ENCODE measurements around the gene CSNK1D.

DNA sequence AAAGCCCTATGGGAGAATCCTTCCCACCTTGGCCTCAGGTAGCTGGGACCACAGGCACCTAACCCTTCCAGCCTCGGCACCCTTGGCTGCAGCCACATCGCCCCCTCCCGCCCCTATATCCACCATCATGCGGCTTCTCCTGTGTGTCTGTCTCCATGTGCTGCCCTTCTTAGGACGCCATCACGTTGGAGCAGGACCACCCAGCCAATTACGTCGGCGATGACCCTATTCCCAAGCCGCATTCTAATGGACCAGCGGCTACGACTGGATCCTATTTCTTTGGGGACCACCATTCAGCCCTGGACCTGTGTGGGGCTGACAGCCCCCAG lies 57.6 kb downstream of the CSNK1D start:
- TF ChIP-seq, protein P1, sequence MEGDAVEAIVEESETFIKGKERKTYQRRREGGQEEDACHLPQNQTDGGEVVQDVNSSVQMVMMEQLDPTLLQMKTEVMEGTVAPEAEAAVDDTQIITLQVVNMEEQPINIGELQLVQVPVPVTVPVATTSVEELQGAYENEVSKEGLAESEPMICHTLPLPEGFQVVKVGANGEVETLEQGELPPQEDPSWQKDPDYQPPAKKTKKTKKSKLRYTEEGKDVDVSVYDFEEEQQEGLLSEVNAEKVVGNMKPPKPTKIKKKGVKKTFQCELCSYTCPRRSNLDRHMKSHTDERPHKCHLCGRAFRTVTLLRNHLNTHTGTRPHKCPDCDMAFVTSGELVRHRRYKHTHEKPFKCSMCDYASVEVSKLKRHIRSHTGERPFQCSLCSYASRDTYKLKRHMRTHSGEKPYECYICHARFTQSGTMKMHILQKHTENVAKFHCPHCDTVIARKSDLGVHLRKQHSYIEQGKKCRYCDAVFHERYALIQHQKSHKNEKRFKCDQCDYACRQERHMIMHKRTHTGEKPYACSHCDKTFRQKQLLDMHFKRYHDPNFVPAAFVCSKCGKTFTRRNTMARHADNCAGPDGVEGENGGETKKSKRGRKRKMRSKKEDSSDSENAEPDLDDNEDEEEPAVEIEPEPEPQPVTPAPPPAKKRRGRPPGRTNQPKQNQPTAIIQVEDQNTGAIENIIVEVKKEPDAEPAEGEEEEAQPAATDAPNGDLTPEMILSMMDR (IDR thresholded peaks at IDR 0.05; ENCODE audit: borderline replicate concordance, extremely low read depth, low read length, poor library complexity, severe bottlenecking) = no peak
- no peak for TF ChIP-seq EZH2 (IDR thresholded peaks at IDR 0.05; ENCODE audit: borderline replicate concordance, low read depth, low read length, severe bottlenecking)
